ENCODE results near the gene RBM8A.

The RBM8A gene

GRCh38 chr1:145871994-145872924, 55.0 kb downstream of the RBM8A start:
- DNase-seq = peak; percentile 15
